ENCODE data around the gene C12orf75. TPM values are rescaled to one million over a fixed set of nuclear protein-coding genes. Genes with fewer than 3 reads are reported as not detected.
"Not testable (repeated sequence)": the region's sequence is repeated elsewhere in the genome, so short reads cannot be mapped to it uniquely, and the experiment has no call there.

The C12orf75 gene
- total RNA-seq, 6 experiments from 2014 or later: 1,007 to 1,412 (median 1,300) TPM

DNA sequence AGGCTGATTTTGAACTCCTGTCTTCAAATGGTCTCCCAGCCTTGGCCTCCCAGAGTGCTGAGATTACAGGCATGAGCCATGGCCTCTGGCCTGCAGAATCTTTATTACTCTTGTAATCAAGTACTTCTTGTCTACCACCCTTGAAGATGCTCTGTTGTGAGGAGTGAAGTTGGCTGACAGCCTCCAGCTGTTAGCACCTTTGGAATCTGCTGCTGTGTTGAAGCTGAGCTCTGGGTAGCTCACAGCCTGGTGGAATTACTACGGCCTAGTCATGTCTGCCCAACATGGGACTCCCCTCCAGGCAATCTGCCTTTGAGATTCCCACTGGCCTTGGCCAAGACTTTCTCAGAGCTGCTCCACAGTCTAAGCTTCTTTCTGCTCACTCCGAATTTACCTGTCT, 5.8 kb upstream of the C12orf75 start:
- Mint-ChIP-seq H3K4me3 (peak overlapping the region; percentile 9), H3K9me3 (no peaks in the 10 kb centered on the region), H3K27ac (peak overlapping the region; percentile 68), H3K36me3 (ENCODE audit: low read depth) (peaks cover 6% of the 10 kb centered on the region; the same call in 1 of the 2 replicates), H3K4me1 (ENCODE audit: low read depth) (peaks cover 97% of the 10 kb centered on the region), H3K27me3 (ENCODE audit: insufficient read depth) (peaks cover 1% of the 10 kb centered on the region; the same call in 1 of the 2 replicates)
- no peak for DNase-seq
- TF ChIP-seq, protein P1, sequence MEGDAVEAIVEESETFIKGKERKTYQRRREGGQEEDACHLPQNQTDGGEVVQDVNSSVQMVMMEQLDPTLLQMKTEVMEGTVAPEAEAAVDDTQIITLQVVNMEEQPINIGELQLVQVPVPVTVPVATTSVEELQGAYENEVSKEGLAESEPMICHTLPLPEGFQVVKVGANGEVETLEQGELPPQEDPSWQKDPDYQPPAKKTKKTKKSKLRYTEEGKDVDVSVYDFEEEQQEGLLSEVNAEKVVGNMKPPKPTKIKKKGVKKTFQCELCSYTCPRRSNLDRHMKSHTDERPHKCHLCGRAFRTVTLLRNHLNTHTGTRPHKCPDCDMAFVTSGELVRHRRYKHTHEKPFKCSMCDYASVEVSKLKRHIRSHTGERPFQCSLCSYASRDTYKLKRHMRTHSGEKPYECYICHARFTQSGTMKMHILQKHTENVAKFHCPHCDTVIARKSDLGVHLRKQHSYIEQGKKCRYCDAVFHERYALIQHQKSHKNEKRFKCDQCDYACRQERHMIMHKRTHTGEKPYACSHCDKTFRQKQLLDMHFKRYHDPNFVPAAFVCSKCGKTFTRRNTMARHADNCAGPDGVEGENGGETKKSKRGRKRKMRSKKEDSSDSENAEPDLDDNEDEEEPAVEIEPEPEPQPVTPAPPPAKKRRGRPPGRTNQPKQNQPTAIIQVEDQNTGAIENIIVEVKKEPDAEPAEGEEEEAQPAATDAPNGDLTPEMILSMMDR (IDR thresholded peaks at IDR 0.05): no peak

DNA sequence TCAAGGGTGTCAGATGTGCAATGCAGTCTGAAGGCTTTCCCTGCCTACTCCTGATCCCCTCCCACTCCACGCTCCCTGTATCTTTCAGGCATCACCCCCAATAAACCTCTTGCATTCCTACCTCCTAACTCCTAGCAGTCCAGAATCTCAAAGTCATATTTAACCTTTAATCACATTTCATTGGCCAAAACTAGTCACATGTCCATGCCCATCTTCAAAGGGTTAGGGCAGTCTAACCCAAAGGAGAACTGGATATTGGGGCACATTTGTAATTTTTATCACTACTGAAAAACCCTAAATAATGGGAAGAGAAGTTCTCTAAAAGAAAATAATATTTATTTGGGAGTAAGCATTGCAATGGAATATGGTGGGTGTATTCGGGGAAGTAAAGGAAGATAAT, 5.4 kb upstream of the C12orf75 start:
- Mint-ChIP-seq H3K4me3 (peak overlapping the region; percentile 9; the same call in 1 of the 2 replicates), H3K9me3 (no peaks in the 10 kb centered on the region), H3K4me1 (ENCODE audit: low read depth) (peaks cover 97% of the 10 kb centered on the region), H3K27ac (peak overlapping the region; percentile 68), H3K27me3 (ENCODE audit: insufficient read depth) (peaks cover 1% of the 10 kb centered on the region; the same call in 1 of the 2 replicates), H3K36me3 (ENCODE audit: low read depth) (peaks cover 6% of the 10 kb centered on the region; the same call in 1 of the 2 replicates)
- TF ChIP-seq, protein P1 (IDR thresholded peaks at IDR 0.05): no peak
- no peak for DNase-seq

DNA sequence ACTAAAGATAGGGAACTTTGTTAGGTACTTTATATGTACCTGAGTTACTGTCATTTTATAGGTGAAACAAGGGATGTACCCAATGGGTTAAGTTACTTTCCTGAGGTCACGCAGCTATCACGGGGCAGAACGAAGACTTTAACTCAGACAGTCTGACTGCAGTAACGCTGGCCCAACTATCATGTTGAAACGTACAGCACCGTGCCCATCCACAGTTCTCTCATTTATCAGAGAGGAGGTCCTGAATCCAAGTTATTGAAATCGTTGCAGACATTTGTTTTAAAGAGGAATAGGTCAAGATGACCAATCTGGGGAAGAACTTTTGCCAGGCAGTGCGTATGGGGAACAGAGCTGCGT, 587 bp upstream of the C12orf75 start:
- Mint-ChIP-seq H3K27me3 (ENCODE audit: insufficient read depth) (peaks cover 2% of the 10 kb centered on the region; the same call in 1 of the 2 replicates), H3K36me3 (ENCODE audit: low read depth) (peaks cover 42% of the 10 kb centered on the region), H3K9me3 (no peaks in the 10 kb centered on the region), H3K4me3 (peak overlapping the region; percentile 77), H3K4me1 (ENCODE audit: low read depth) (peaks cover 85% of the 10 kb centered on the region), H3K27ac (peak overlapping the region; percentile 61)
- TF ChIP-seq, protein P1 (IDR thresholded peaks at IDR 0.05): no peak
- peak; percentile 11 for DNase-seq

DNA sequence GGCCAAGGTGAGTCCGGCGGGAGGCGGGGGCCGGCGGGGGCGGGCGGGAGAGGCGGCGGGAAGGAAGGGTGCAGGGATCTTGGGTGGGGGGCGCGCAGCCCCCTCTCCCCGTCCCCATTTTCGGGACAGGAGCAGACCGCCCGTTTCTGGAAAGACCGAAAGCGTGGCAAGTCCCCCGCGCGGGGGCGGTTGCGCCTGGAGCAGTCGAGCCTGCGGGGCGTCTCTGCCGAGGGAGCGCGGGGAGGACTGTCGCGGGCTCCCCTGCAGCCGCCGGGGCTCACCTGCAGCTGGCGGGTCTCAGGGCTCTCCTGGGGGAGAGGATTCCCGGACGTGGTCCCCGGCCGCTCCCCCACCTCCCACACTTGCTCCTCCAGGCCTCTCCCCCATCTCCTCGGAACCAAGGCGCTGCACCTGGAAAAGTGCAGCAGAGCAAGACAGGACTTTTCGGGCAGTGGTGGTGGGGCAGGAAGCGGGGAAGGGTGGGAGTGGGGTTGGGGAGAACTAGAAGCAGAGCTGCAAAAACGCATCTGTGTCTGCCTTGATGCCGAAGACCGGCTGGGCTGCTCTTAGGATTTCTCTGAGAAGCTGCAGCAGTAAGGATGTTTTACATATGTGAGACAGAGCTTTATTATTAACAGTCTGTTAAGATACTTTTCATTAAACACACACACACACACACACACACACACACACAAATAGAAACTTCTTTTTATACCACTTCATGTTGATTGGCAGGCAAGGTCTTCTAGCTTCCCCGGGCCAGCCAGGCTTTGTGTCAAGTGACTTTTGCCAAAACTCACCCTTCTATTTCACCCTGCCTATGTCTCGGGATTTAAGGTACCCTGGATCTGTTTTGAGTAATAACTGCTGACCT, 677 bp downstream of the C12orf75 start:
- Mint-ChIP-seq H3K4me1 (ENCODE audit: low read depth) (peaks cover 85% of the 10 kb centered on the region), H3K36me3 (ENCODE audit: low read depth) (peaks cover 50% of the 10 kb centered on the region), H3K9me3 (no peaks in the 10 kb centered on the region; the same call in 1 of the 2 replicates), H3K27ac (peak overlapping the region; percentile 81), H3K4me3 (peak overlapping the region; percentile 97), H3K27me3 (ENCODE audit: insufficient read depth) (peaks cover 2% of the 10 kb centered on the region; the same call in 1 of the 2 replicates)
- TF ChIP-seq, protein P1 (IDR thresholded peaks at IDR 0.05): no peak; the same call in 1 of the 2 replicates
- DNase-seq: peak; percentile 11

DNA sequence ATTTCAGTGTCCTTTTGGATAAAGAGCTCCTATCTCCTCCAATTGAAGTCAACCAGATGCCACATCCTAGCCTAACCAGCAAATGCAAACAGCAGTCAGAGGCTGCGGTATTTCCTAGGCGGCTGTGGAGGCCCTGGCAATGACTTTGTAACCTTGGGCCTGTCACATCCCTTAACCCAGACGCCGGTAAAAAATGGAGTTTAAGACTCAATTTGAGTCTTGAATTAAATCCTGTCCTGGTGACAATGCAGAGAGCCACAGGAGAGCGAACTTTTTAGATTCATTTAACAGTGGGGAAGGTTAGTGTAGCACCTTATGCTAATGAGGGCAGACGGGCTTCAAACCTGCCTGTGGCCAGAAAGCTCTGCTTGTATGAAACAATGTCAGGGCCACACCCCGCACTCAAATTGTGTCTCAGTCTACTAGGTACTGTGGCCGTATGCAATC, 1.3 kb downstream of the C12orf75 start:
- peak overlapping the region; percentile 97 for H3K4me3 Mint-ChIP-seq
- H3K27ac Mint-ChIP-seq: peak overlapping the region; percentile 81
- H3K36me3 Mint-ChIP-seq (ENCODE audit: low read depth): peaks cover 57% of the 10 kb centered on the region
- H3K4me1 Mint-ChIP-seq (ENCODE audit: low read depth): peaks cover 85% of the 10 kb centered on the region
- H3K9me3 Mint-ChIP-seq: no peaks in the 10 kb centered on the region; the same call in 1 of the 2 replicates
- DNase-seq: no peak
- TF ChIP-seq, protein P1 (IDR thresholded peaks at IDR 0.05): no peak
- H3K27me3 Mint-ChIP-seq (ENCODE audit: insufficient read depth): peaks cover 2% of the 10 kb centered on the region; the same call in 1 of the 2 replicates

DNA sequence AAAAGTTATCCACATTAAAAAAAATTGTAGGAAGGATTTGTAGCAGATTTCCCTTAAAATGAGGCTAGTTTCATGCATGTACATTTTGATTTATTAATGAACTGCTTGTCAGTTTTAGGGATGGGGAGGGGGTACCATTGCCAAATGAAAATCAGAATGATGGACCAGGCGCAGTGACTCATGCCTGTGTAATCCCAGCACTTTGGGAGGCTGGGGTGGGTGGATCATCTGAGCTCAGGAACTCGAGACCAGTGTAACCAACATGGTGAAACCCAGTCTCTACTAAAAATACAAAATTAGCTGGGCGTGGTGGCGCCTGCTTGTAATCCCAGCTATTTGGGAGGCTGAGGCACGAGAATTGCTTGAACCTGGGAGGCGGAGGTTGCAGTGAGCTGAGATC, 1.8 kb downstream of the C12orf75 start:
- peaks cover 60% of the 10 kb centered on the region for H3K36me3 Mint-ChIP-seq (ENCODE audit: low read depth)
- peak; percentile 39 for DNase-seq
- peak overlapping the region; percentile 81 for H3K27ac Mint-ChIP-seq
- not testable (repeated sequence) for H3K27me3 Mint-ChIP-seq (ENCODE audit: insufficient read depth); H3K9me3 Mint-ChIP-seq
- peaks cover 85% of the 10 kb centered on the region for H3K4me1 Mint-ChIP-seq (ENCODE audit: low read depth)
- peak overlapping the region; percentile 97 for H3K4me3 Mint-ChIP-seq
